Gastroesophageal sphincter (tissue), 4 donors: ENCODE data around the gene MYO5A. TPM values are rescaled to one million over a fixed set of nuclear protein-coding genes. Genes with fewer than 3 reads are reported as not detected.
"Not testable (repeated sequence)": the region's sequence is repeated elsewhere in the genome, so short reads cannot be mapped to it uniquely, and the experiment has no call there.

Experiments used
- ATAC-seq: fragments of 150-250 bp; one replicate; pipeline ENCODE4 v1.9.1; 2016; ENCODE audit warnings: mild to moderate bottlenecking, moderate library complexity
- H3K27ac ChIP-seq, 4 donors: fragments of 200-600 bp; sonication (generic) in 3 of 4; 1 replicate in 3 of 4; 2 replicates in 1 of 4; pipeline ENCODE4 v1.5.1; 2016 to 2019
- H3K27me3 ChIP-seq: fragments of 200-600 bp; sonication (generic); one replicate; pipeline ENCODE4 v1.5.1; 2019
- H3K36me3 ChIP-seq, 2 donors: fragments of 200-600 bp; sonication (generic); one replicate each; pipeline ENCODE4 v1.5.1; 2019; ENCODE audit warnings: control low read depth in 1 of 2
- H3K4me1 ChIP-seq, 3 donors: fragments of 200-600 bp; sonication (generic); 1 replicate in 2 of 3; 2 replicates in 1 of 3; pipeline ENCODE4 v1.5.1; 2016 to 2019; ENCODE audit warnings: control low read depth in 2 of 3
- H3K4me3 ChIP-seq, 2 donors: fragments of 200-600 bp; sonication (generic); one replicate each; pipeline ENCODE4 v1.5.1; 2019; ENCODE audit warnings: mild to moderate bottlenecking in 1 of 2, moderate library complexity in 1 of 2
- H3K9me3 ChIP-seq, 3 donors: fragments of 200-600 bp; sonication (generic); one replicate each; pipeline ENCODE4 v1.5.1; 2017 to 2019; ENCODE audit warnings: control low read depth in 2 of 3
- EP300 ChIP-seq: sonication (generic); formaldehyde crosslinking; IDR thresholded peaks from one replicate; pipeline ENCODE4 v1.6.1; 2017; ENCODE audit warnings: antibody characterized with exemption, mild to moderate bottlenecking
- POLR2A ChIP-seq, 2 donors: fragments of 450-650 bp; IDR thresholded peaks; one replicate each; pipeline ENCODE4 v1.6.1; 2017; ENCODE audit warnings: antibody characterized with exemption in 2 of 2, mild to moderate bottlenecking in 2 of 2, moderate library complexity in 1 of 2
- POLR2AphosphoS5 ChIP-seq: sonication (generic); formaldehyde crosslinking; IDR thresholded peaks from one replicate; pipeline ENCODE4 v1.6.1; 2017; ENCODE audit warnings: antibody characterized with exemption
- WGBS, 2 donors: methylation state at CpG; one replicate each; pipeline ENCODE4 v1.1.5; 2018; ENCODE audit warnings: low coverage in 1 of 2; 5-methylcytosine and 5-hydroxymethylcytosine counted together
- total RNA-seq, 4 donors: library from RNA; depleted of rRNA; stranded (reverse); fragments of >200 nt; gene quantifications; one replicate each; pipeline ENCODE4 v1.1.0, GENCODE V29; 2016
- TF ChIP-seq, protein P1 (sequence below), 4 experiments: fragments of 200-600 bp in 2 of 4; fragments of 450-650 bp in 2 of 4; sonication (generic) in 1 of 4; IDR thresholded peaks; one replicate each; pipeline ENCODE4 v1.5.1; 2017 to 2019; ENCODE audit warnings: antibody characterized with exemption in 4 of 4, mild to moderate bottlenecking in 2 of 4, moderate library complexity in 2 of 4

The MYO5A gene
- 10 to 100 TPM; 24.3 to 41.9 (median 31.2) TPM for total RNA-seq

DNA sequence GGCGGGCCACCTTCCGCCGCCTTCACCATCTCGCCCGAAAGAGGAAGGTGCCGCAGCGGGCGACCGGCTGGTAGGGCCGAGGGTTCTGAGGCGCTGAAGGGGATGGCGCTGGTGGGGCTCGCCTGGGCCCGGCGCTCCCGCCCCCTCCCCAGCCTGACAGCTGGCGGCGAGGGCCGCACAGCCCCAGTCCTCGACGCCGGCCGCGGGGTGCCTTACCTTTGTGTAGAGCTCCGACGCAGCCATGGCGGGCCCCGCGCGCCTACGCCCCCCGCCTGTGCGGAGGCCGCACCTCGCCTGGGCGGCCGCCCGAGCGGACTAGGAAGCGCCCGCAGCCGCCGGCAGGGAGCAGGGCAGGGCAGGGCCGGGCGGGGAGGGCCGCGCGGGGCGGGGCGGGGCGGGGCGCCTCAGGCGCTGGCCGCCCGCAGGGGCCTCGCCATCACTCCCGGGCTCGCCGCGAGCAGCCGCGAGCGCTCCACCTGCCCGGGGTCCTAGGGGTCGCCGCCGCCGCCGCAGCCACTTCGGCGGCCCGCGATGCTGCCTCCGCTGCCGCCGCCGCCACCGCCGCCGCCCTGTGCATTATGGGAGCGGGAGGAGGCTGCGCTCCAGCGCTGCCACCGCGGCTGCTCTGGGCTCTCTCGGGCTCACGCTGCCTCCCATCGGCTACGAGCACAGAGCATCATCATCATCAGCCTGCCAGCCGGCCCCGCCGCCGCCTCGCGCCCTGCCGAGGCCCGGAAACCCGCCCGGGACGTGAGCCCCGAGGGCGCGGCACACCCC is at the start of gene MYO5A:
TSS of gene MYO5A (minus strand) at position 317 of the 777 bp plus-strand sequence. CDS start at position 243, 74 bp downstream.
- Histone ChIP-seq H3K27me3 (no peaks in the 10 kb centered on the region), H3K4me1 (peaks cover 0 to 27% (median 4%) of the 10 kb centered on the region in 3 donors), H3K4me3 (peak within 1 kb of the TSS; percentile 69 to 76), H3K27ac (peak within 1 kb of the TSS; percentile 51 to 90 (median 88)), H3K9me3 (no peaks in the 10 kb centered on the region), H3K36me3 (no peaks in the 10 kb centered on the region)
- peak; percentile 57 to 67 for TF ChIP-seq POLR2A (IDR thresholded peaks at IDR 0.05)
- TF ChIP-seq EP300, result no peak
- TF ChIP-seq, protein P1, sequence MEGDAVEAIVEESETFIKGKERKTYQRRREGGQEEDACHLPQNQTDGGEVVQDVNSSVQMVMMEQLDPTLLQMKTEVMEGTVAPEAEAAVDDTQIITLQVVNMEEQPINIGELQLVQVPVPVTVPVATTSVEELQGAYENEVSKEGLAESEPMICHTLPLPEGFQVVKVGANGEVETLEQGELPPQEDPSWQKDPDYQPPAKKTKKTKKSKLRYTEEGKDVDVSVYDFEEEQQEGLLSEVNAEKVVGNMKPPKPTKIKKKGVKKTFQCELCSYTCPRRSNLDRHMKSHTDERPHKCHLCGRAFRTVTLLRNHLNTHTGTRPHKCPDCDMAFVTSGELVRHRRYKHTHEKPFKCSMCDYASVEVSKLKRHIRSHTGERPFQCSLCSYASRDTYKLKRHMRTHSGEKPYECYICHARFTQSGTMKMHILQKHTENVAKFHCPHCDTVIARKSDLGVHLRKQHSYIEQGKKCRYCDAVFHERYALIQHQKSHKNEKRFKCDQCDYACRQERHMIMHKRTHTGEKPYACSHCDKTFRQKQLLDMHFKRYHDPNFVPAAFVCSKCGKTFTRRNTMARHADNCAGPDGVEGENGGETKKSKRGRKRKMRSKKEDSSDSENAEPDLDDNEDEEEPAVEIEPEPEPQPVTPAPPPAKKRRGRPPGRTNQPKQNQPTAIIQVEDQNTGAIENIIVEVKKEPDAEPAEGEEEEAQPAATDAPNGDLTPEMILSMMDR (IDR thresholded peaks at IDR 0.05), result peak in 2 of 4 experiments; percentile 33 to 36
- WGBS, 2 donors, result no CpG with 5 or more reads among the region's 103 CpGs
- peak; percentile 93 for ATAC-seq

DNA sequence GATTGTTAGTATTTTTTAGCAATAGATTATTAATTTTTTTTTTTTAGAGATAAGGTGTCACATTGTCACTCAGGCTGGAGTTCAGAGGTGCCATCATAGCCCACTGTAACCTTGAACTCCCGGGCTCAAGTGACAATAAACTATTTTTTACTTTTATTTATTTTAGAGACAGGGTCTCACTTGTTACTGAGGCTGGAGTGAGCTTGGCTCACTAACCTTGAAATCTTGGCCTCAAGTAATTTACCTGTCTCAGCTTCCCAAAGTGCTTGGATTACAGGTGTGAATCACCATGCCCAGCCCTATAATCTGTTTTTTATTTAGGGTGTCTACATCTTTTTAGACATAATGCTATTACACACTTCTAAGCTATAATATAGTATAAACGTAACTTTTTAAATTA is 48.0 kb upstream of the MYO5A start:
- no peaks in the 10 kb centered on the region for H3K9me3 ChIP-seq
- TF ChIP-seq POLR2AphosphoS5, result no peak
- TF ChIP-seq EP300, result no peak
- TF ChIP-seq, protein P1 (IDR thresholded peaks at IDR 0.05), result no peak
- no peak for TF ChIP-seq POLR2A (IDR thresholded peaks at IDR 0.05)
- peaks cover 0 to 26% of the 10 kb centered on the region in 2 donors for H3K36me3 ChIP-seq
- H3K27me3 ChIP-seq, result no peaks in the 10 kb centered on the region
- 81 to 100% methylated on average over 1 to 2 of the region's 2 CpGs for WGBS, 2 donors
- H3K4me1 ChIP-seq, result no peaks in the 10 kb centered on the region
- no peak overlapping the region for H3K27ac ChIP-seq
- H3K4me3 ChIP-seq, result no peak overlapping the region
- no peak for ATAC-seq

DNA sequence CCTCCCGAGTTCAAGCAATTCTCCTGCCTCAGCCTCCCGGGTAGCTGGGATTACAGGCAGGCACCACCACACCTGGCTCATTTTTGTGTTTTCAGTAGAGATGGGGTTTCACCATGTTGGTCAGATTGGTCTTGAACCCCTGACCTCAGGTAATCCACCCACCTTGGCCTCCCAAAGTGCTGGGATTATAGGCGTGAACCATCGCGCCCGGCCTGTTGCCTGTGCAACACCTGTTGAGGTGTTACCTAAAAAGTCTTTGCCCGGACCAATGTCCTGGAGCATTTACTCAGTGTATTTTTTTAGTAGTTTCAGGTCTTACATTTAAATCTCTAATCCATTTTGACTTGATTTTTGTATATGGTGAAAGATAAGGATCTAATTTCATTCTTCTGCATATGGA is 46.9 kb upstream of the MYO5A start:
- H3K36me3 ChIP-seq, result peaks cover 0 to 15% of the 10 kb centered on the region in 2 donors
- not testable (repeated sequence) for H3K4me1 ChIP-seq, H3K9me3 ChIP-seq, H3K27ac ChIP-seq, H3K27me3 ChIP-seq, ATAC-seq, H3K4me3 ChIP-seq
- 90 to 92% methylated on average over 2 to 5 of the region's 7 CpGs for whole genome bisulfite sequencing, 2 donors

DNA sequence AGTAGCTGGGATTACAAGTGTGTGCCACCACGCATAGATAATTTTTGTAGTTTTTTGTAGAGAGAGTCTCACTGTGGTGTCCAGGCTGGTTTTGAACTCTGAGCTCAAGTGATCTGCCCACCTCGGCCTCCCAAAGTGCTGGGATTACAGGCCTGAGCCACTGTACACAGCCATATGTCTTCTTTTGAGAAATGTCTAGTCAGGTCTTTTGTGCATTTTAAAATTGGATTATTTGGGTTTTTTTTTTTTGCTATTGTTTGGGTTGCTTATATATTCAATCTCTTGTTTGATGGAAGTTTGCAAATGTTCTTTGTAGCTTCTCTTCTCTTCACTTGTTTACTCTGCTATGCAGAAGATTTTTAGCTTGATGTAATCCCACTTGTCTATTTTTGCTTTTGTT is 46.4 kb upstream of the MYO5A start:
- TF ChIP-seq POLR2AphosphoS5, result no peak
- TF ChIP-seq, protein P1 (IDR thresholded peaks at IDR 0.05), result no peak
- no peak for TF ChIP-seq EP300
- no peak for TF ChIP-seq POLR2A (IDR thresholded peaks at IDR 0.05)
- H3K4me3 ChIP-seq, result no peak overlapping the region
- WGBS, 2 donors, result 90 to 100% methylated on average over 2 of the region's 2 CpGs
- no peaks in the 10 kb centered on the region for H3K9me3 ChIP-seq
- H3K27me3 ChIP-seq, result no peaks in the 10 kb centered on the region
- H3K4me1 ChIP-seq, result no peaks in the 10 kb centered on the region
- H3K27ac ChIP-seq, result no peak overlapping the region
- peaks cover 0 to 13% of the 10 kb centered on the region in 2 donors for H3K36me3 ChIP-seq
- no peak for ATAC-seq

DNA sequence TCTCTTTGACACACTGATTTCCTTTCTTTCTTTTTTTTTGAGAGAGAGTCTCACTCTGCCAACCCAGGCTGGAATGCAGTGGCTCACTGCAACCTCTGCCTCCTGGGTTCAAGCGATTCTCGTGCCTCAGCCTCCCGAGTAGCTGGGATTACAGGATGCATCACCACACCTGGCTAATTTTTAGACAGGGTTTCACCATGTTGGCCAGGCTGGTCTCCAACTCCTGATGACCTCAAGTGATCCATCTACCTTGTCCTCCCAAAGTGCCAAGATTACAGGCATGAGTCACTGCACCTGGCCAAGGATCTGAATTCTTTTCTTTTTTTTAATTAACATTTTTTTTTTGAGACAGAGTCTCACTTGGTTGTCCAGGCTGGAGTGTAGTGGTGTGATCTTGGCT is 45.9 kb upstream of the MYO5A start:
- not testable (repeated sequence) for ATAC-seq, H3K27me3 ChIP-seq, H3K4me1 ChIP-seq, H3K4me3 ChIP-seq, H3K9me3 ChIP-seq, H3K36me3 ChIP-seq, H3K27ac ChIP-seq
- 90 to 100% methylated on average over 2 to 3 of the region's 3 CpGs for WGBS, 2 donors
